DMS53 treated with DMSO at 0.1 percent for 48 hours (cell line): ENCODE measurements around the gene FAM221A.
A peak's percentile ranks its signal among the peaks of the same experiment; 100 is the strongest.
"Not testable (repeated sequence)": the region's sequence is repeated elsewhere in the genome, so short reads cannot be mapped to it uniquely, and the experiment has no call there.

Experiments
- DNase-seq: peaks from one replicate; lab custom pipeline; 2025; ENCODE audit not compliant: unreplicated experiment; lab: John Stamatoyannopoulos, UW

Gene FAM221A

GRCh38 chr7:23700046-23700445 lies 20.0 kb downstream of the FAM221A start:
- DNase-seq = no peak

- DNase-seq = no peak
Measured at GRCh38 chr7:23709081-23709750, 29.2 kb downstream of the FAM221A start.

- DNase-seq = no peak
Measured at GRCh38 chr7:23710000-23710399, 30.0 kb downstream of the FAM221A start, which contains the start of gene STK31. Gene STK31 (plus strand): TSS chr7:23710219. CDS start chr7:23710286, 67 bp downstream.

- DNase-seq = peak; percentile 79
Measured at GRCh38 chr7:23712368-23713284, 32.6 kb downstream of the FAM221A start.

GRCh38 chr7:23713285-23714149 lies 33.5 kb downstream of the FAM221A start:
- no peak for DNase-seq

GRCh38 chr7:23714150-23714464 lies 34.1 kb downstream of the FAM221A start:
- DNase-seq = no peak

- DNase-seq = no peak
Measured at GRCh38 chr7:23714579-23714978, 34.6 kb downstream of the FAM221A start.

- DNase-seq = peak; percentile 72
Measured at GRCh38 chr7:23715099-23715498, 35.1 kb downstream of the FAM221A start.

- DNase-seq = no peak
Measured at GRCh38 chr7:23717788-23718187, 37.8 kb downstream of the FAM221A start.

- no peak for DNase-seq
Measured at GRCh38 chr7:23721456-23721855, 41.5 kb downstream of the FAM221A start.

GRCh38 chr7:23722587-23723216 lies 42.7 kb downstream of the FAM221A start:
- DNase-seq = peak; percentile 60

GRCh38 chr7:23724113-23724512 lies 44.1 kb downstream of the FAM221A start:
- DNase-seq = not testable (repeated sequence)

- DNase-seq = no peak
Measured at GRCh38 chr7:23742051-23742450, 62.1 kb downstream of the FAM221A start.

GRCh38 chr7:23743226-23743625 lies 63.2 kb downstream of the FAM221A start:
- DNase-seq = no peak

GRCh38 chr7:23746629-23747028 lies 66.6 kb downstream of the FAM221A start:
- no peak for DNase-seq

- no peak for DNase-seq
Measured at GRCh38 chr7:23751852-23752251, 71.9 kb downstream of the FAM221A start.
